ENCODE results near the gene SLC43A2. TPM values are rescaled to one million over a fixed set of nuclear protein-coding genes. Genes with fewer than 3 reads are reported as not detected.
"Not testable (repeated sequence)": the region's sequence is repeated elsewhere in the genome, so short reads cannot be mapped to it uniquely, and the experiment has no call there.

Gene SLC43A2
- total RNA-seq, 1 donor from 2014 or later = 71.4 TPM

DNA sequence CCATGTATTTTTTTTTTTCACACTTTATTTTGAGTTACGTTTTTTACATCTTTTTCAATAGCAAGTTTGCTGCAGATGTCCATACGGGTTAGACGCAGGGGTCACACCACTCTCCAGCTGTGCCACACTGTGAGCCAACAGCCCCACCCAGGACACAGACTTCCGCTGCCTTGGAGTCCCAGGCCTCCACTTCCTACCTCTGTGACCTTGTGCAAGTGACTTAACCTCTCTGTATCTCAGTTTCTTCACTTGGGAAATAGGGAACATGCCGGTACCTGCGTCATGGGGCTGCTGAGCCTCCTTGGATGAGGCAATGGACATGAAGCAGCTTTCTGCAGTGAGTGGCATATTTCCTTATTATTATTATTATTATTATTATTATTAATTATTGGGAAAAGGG lies 62.8 kb downstream of the SLC43A2 start:
- H3K4me3 Mint-ChIP-seq (ENCODE audit: unreplicated experiment) = peak overlapping the region; percentile 4
- DNase-seq (ENCODE audit: low spot score) = no peak
- H3K9me3 Mint-ChIP-seq (ENCODE audit: unreplicated experiment) = no peaks in the 10 kb centered on the region
- peaks cover 28% of the 10 kb centered on the region for H3K27me3 Mint-ChIP-seq (ENCODE audit: unreplicated experiment)
- H3K27ac Mint-ChIP-seq (ENCODE audit: unreplicated experiment) = no peak overlapping the region
- H3K36me3 Mint-ChIP-seq (ENCODE audit: low read depth, unreplicated experiment) = peaks cover 12% of the 10 kb centered on the region
- TF ChIP-seq, protein P1, sequence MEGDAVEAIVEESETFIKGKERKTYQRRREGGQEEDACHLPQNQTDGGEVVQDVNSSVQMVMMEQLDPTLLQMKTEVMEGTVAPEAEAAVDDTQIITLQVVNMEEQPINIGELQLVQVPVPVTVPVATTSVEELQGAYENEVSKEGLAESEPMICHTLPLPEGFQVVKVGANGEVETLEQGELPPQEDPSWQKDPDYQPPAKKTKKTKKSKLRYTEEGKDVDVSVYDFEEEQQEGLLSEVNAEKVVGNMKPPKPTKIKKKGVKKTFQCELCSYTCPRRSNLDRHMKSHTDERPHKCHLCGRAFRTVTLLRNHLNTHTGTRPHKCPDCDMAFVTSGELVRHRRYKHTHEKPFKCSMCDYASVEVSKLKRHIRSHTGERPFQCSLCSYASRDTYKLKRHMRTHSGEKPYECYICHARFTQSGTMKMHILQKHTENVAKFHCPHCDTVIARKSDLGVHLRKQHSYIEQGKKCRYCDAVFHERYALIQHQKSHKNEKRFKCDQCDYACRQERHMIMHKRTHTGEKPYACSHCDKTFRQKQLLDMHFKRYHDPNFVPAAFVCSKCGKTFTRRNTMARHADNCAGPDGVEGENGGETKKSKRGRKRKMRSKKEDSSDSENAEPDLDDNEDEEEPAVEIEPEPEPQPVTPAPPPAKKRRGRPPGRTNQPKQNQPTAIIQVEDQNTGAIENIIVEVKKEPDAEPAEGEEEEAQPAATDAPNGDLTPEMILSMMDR (IDR thresholded peaks at IDR 0.05; ENCODE audit: unreplicated experiment) = no peak
- peaks cover 42% of the 10 kb centered on the region for H3K4me1 Mint-ChIP-seq (ENCODE audit: unreplicated experiment)

DNA sequence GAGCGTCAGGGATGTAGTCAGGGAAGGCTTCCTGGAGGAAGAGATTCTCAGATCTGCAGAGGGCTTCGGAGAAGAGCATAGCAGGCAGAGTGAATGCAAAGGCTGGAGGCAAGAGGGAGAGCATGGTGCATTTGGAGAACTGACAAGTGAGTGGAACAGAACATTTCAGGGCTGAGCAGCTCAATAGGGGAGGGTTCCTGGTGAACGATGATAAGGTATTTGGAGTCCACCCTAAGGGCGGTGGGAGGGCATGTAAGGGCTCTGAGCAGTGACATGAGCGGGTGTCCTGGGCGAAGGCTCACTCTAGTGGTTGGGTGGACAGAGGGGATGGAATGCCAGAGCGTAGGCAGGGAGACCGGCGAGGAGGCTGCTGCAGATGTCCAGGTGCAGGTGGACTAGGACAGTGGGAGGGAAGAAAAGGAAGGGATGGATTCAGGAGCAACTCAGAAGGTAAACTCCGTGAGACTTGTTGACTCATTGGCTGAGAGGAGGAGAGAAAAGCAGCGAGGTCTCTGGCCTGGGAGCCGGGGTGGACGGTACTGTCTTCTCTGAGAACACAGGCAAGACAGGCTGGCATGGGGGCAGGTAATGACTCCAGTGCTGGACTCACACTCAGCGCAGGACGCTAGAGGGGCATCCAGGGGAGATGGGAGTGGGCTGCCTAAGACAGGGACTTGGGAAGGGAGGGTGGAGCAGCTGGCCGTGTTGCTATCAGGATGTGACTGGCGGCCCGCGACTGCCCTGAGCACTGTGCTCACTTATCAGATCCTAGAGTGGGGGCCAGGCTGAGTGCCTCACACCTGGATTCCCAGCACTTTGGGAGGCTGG lies 64.6 kb downstream of the SLC43A2 start:
- H3K4me3 Mint-ChIP-seq (ENCODE audit: unreplicated experiment) = peak overlapping the region; percentile 84
- DNase-seq (ENCODE audit: low spot score) = no peak
- TF ChIP-seq, protein P1 (IDR thresholded peaks at IDR 0.05; ENCODE audit: unreplicated experiment) = no peak
- peaks cover 49% of the 10 kb centered on the region for H3K4me1 Mint-ChIP-seq (ENCODE audit: unreplicated experiment)
- no peaks in the 10 kb centered on the region for H3K9me3 Mint-ChIP-seq (ENCODE audit: unreplicated experiment)
- peaks cover 37% of the 10 kb centered on the region for H3K27me3 Mint-ChIP-seq (ENCODE audit: unreplicated experiment)
- H3K27ac Mint-ChIP-seq (ENCODE audit: unreplicated experiment) = peak overlapping the region; percentile 52
- peaks cover 23% of the 10 kb centered on the region for H3K36me3 Mint-ChIP-seq (ENCODE audit: low read depth, unreplicated experiment)

DNA sequence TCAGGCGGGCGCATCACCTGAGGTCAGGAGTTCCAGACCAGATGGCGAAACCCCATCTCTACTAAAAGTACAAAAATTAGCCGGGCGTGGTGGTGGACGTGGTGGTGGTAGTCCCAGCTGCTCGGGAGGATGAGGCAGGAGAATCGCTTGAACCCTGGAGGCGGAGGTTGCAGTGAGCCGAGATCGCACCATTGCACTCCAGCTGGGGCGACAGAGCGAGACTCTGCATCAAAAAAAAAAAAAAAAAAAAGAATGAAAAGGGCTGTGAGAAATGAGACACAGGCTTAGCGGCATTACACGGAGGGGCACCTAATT lies 65.2 kb downstream of the SLC43A2 start:
- Mint-ChIP-seq H3K36me3 (ENCODE audit: low read depth, unreplicated experiment) (peaks cover 23% of the 10 kb centered on the region), H3K27ac (ENCODE audit: unreplicated experiment) (peak overlapping the region; percentile 52), H3K4me3 (ENCODE audit: unreplicated experiment) (peak overlapping the region; percentile 84), H3K27me3 (ENCODE audit: unreplicated experiment) (peaks cover 37% of the 10 kb centered on the region), H3K4me1 (ENCODE audit: unreplicated experiment) (peaks cover 51% of the 10 kb centered on the region)
- H3K9me3 Mint-ChIP-seq (ENCODE audit: unreplicated experiment); DNase-seq (ENCODE audit: low spot score): not testable (repeated sequence)

DNA sequence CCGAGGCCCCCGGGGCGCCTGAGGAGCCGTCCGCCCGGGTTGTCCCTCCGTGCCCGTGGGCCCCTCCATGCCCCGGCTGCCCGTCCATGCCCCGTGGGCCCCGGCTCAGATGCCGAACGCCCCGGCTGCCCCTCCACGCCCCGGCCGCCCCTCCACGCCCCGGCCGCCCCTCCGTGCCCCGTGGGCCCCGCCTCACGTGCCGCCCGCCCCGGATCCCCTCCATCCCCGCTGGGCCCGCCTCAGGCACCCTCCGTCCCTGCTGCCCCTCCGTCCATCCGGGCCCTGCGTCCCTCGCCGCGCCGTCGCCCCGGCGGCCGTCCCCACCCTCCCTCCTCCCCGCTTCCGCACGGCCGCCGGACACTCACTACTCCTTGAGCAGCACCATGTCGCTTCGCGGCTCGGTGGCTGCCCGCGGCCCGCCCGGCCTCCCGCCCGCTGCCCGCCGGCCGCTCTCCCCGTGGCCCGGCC lies 66.4 kb downstream of the SLC43A2 start:
- DNase-seq (ENCODE audit: low spot score) = no peak
- TF ChIP-seq, protein P1 (IDR thresholded peaks at IDR 0.05; ENCODE audit: unreplicated experiment) = no peak

DNA sequence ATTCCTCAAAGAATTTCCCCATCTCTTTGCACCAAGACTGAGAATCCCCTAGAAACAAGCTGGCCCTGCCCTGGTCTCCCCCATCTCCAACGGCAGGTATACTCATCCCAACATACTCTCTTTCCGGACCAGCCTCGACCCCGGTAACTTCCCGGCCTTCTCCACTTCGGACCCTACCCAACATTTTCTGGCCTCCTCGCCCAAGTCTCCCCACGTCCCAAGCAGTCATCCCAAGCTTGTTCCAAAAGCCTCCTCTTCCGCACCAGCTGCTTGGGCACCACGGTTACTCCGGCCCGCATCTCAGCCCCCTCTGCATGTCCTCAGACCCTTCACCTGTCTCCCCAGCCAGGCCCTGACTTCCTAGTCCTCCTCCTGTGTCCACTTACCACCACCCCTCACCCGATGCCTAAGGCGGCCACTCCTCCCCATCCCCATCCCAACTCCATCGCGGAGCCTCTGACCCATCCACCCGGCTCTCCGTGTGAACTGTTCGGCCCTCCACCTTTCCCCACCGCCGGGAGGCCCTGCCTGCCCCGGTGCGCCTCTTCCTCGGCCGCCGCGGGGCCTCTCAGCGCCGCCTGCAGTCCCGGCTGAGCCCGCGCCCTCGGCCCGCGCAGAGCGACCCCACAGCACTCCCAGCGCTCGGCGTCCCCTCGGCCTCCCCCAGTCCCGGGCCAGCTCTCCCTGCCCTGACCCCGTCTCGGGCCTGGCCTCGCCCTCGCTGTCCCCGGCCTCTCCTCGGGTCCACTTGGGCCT lies 67.0 kb downstream of the SLC43A2 start:
- peaks cover 27% of the 10 kb centered on the region for H3K36me3 Mint-ChIP-seq (ENCODE audit: low read depth, unreplicated experiment)
- peak overlapping the region; percentile 81 for H3K27ac Mint-ChIP-seq (ENCODE audit: unreplicated experiment)
- H3K4me3 Mint-ChIP-seq (ENCODE audit: unreplicated experiment) = peak overlapping the region; percentile 98
- no peaks in the 10 kb centered on the region for H3K9me3 Mint-ChIP-seq (ENCODE audit: unreplicated experiment)
- TF ChIP-seq, protein P1 (IDR thresholded peaks at IDR 0.05; ENCODE audit: unreplicated experiment) = no peak
- H3K27me3 Mint-ChIP-seq (ENCODE audit: unreplicated experiment) = peaks cover 30% of the 10 kb centered on the region
- H3K4me1 Mint-ChIP-seq (ENCODE audit: unreplicated experiment) = peaks cover 61% of the 10 kb centered on the region
- DNase-seq (ENCODE audit: low spot score) = peak; percentile 40

More for the DNA sequence above, 66.4 kb downstream of the SLC43A2 start:
- Mint-ChIP-seq H3K27me3 (ENCODE audit: unreplicated experiment) (peaks cover 31% of the 10 kb centered on the region), H3K4me3 (ENCODE audit: unreplicated experiment) (no peak overlapping the region), H3K4me1 (ENCODE audit: unreplicated experiment) (peaks cover 57% of the 10 kb centered on the region), H3K27ac (ENCODE audit: unreplicated experiment) (no peak overlapping the region), H3K9me3 (ENCODE audit: unreplicated experiment) (no peaks in the 10 kb centered on the region), H3K36me3 (ENCODE audit: low read depth, unreplicated experiment) (peaks cover 23% of the 10 kb centered on the region)

Measured in endothelial cell (in vitro differentiated cells).